HEK293T (cell line): ENCODE results near the gene TENM3.

ENCODE experiments used
- CTCF ChIA-PET: fragments of 350-600 bp; formaldehyde crosslinking; extraction: SDS; loops from one replicate; lab custom pipeline; 2021; ENCODE audit warnings: antibody characterized with exemption, inconsistent platforms; lab: Yijun Ruan, JAX
- POLR2A ChIA-PET: fragments of 350-600 bp; formaldehyde crosslinking; extraction: SDS; loops from one replicate; lab custom pipeline; 2020; ENCODE audit warnings: antibody characterized with exemption, inconsistent platforms; lab: Yijun Ruan, JAX
- DNase-seq: peaks from one replicate; pipeline ENCODE4 v3.0.0; 2012; ENCODE audit warnings: mixed read lengths; ENCODE audit errors: extremely low spot score
- ARNT ChIP-seq: fragments of 450-650 bp; IDR thresholded peaks from 2 replicates; pipeline ENCODE4 v1.6.1; 2017; ENCODE audit warnings: mild to moderate bottlenecking
- BHLHE40 ChIP-seq: fragments of 450-650 bp; IDR thresholded peaks from 2 replicates; pipeline ENCODE4 v1.6.1; 2016; ENCODE audit warnings: mild to moderate bottlenecking, moderate library complexity, borderline replicate concordance
- CTBP1 ChIP-seq: fragments of 450-650 bp; IDR thresholded peaks from 2 replicates; pipeline ENCODE4 v1.6.1; 2016; ENCODE audit warnings: borderline replicate concordance
- ELF4 ChIP-seq: fragments of 450-650 bp; IDR thresholded peaks from 2 replicates; pipeline ENCODE4 v1.6.1; 2017; ENCODE audit warnings: antibody characterized with exemption
- FOXA1 ChIP-seq: fragments of 450-650 bp; IDR thresholded peaks from 2 replicates; pipeline ENCODE4 v1.6.1; 2016; ENCODE audit warnings: mild to moderate bottlenecking
- FOXK2 ChIP-seq: fragments of 450-650 bp; IDR thresholded peaks from 2 replicates; pipeline ENCODE4 v1.6.1; 2016; ENCODE audit warnings: mild to moderate bottlenecking
- FOXM1 ChIP-seq: fragments of 450-650 bp; IDR thresholded peaks from 2 replicates; pipeline ENCODE4 v1.6.1; 2017; ENCODE audit warnings: mild to moderate bottlenecking, borderline replicate concordance
- HDGF ChIP-seq: fragments of 450-650 bp; IDR thresholded peaks from 2 replicates; pipeline ENCODE4 v1.6.1; 2017; ENCODE audit warnings: antibody characterized with exemption, borderline replicate concordance
- L3MBTL2 ChIP-seq: fragments of 450-650 bp; conservative IDR thresholded peaks from 2 replicates; pipeline ENCODE4 v1.6.1; 2016; ENCODE audit warnings: mild to moderate bottlenecking
- LEF1 ChIP-seq: fragments of 450-650 bp; IDR thresholded peaks from 2 replicates; pipeline ENCODE4 v1.6.1; 2017; ENCODE audit warnings: mild to moderate bottlenecking, borderline replicate concordance
- NFRKB ChIP-seq: fragments of 450-650 bp; IDR thresholded peaks from 2 replicates; pipeline ENCODE4 v1.6.1; 2016; ENCODE audit warnings: mild to moderate bottlenecking, moderate library complexity
- PKNOX1 ChIP-seq: fragments of 450-650 bp; IDR thresholded peaks from 2 replicates; pipeline ENCODE4 v1.6.1; 2016
- SP1 ChIP-seq: fragments of 450-650 bp; IDR thresholded peaks from 2 replicates; pipeline ENCODE4 v1.6.1; 2017
- SUZ12 ChIP-seq: fragments of 450-650 bp; IDR thresholded peaks from 2 replicates; pipeline ENCODE4 v1.6.1; 2016; ENCODE audit warnings: mild to moderate bottlenecking
- TARDBP ChIP-seq: fragments of 450-650 bp; IDR thresholded peaks from 2 replicates; pipeline ENCODE4 v1.6.1; 2016
- ZNF384 ChIP-seq: fragments of 450-650 bp; IDR thresholded peaks from 2 replicates; pipeline ENCODE4 v1.6.1; 2016

The TENM3 gene

GRCh38 chr4:182640491-182640890 is 397.3 kb downstream of the TENM3 start:
- DNase-seq: no peak
- CTCF ChIA-PET: interaction anchor here (0.9 kb wide), 1 partner anchor 9 kb away, joined by 3 read pairs; no protein-coding TSS in a partner anchor
- no peak for TF ChIP-seq BHLHE40
- no peak for TF ChIP-seq FOXM1
- TF ChIP-seq NFRKB: no peak
- no peak for TF ChIP-seq TARDBP
- TF ChIP-seq ELF4: no peak
- TF ChIP-seq ZNF384: no peak
- no peak for TF ChIP-seq HDGF
- no peak for TF ChIP-seq SUZ12
- TF ChIP-seq LEF1: no peak
- no peak for TF ChIP-seq CTBP1
- no peak for TF ChIP-seq SP1
- TF ChIP-seq FOXK2: no peak
- TF ChIP-seq L3MBTL2: no peak
- TF ChIP-seq PKNOX1: no peak
- no peak for TF ChIP-seq FOXA1
- POLR2A ChIA-PET: no interaction called here

- ChIA-PET POLR2A (no interaction called here), CTCF (interaction anchor here (0.9 kb wide), 1 partner anchor 9 kb away, joined by 3 read pairs; no protein-coding TSS in a partner anchor)
- TF ChIP-seq SUZ12 (no peak), FOXM1 (no peak), CTBP1 (no peak), ZNF384 (no peak), ARNT (no peak), BHLHE40 (no peak), TARDBP (no peak), NFRKB (no peak), HDGF (no peak), PKNOX1 (no peak), FOXK2 (no peak)
- peak; percentile 4 for DNase-seq
Observed at GRCh38 chr4:182640932-182641331, 397.7 kb downstream of the TENM3 start.

- ChIA-PET POLR2A (no interaction called here), CTCF (interaction anchor here (0.5 to 1.4 kb wide), 5 partner anchors 10 to 49 kb away, joined by 3 to 5 read pairs (median 3); no protein-coding TSS in a partner anchor)
- TF ChIP-seq ARNT: peak; percentile 98
- TF ChIP-seq HDGF: no peak
- no peak for TF ChIP-seq FOXK2
- TF ChIP-seq TARDBP: no peak
- no peak for TF ChIP-seq LEF1
- peak; percentile 70; the same call in 1 of the 2 replicates for TF ChIP-seq PKNOX1
- no peak for TF ChIP-seq L3MBTL2
- no peak for TF ChIP-seq ZNF384
- no peak for TF ChIP-seq SUZ12
- no peak for TF ChIP-seq CTBP1
- DNase-seq: peak; percentile 21
Observed at GRCh38 chr4:182642831-182643230, 399.6 kb downstream of the TENM3 start.

GRCh38 chr4:182643801-182644682 is 400.8 kb downstream of the TENM3 start:
- ChIA-PET POLR2A (no interaction called here), CTCF (no interaction called here)
- no peak for TF ChIP-seq HDGF
- no peak for TF ChIP-seq LEF1
- no peak for TF ChIP-seq FOXM1
- no peak for TF ChIP-seq CTBP1
- no peak for TF ChIP-seq ARNT
- TF ChIP-seq BHLHE40: no peak
- TF ChIP-seq TARDBP: no peak
- no peak for TF ChIP-seq FOXK2
- no peak for TF ChIP-seq SUZ12
- no peak for TF ChIP-seq FOXA1
- DNase-seq: no peak

- POLR2A ChIA-PET: no interaction called here
- TF ChIP-seq BHLHE40 (no peak), LEF1 (no peak), FOXK2 (no peak), ELF4 (no peak), CTBP1 (no peak), SUZ12 (no peak), ARNT (no peak), L3MBTL2 (no peak), NFRKB (no peak), ZNF384 (no peak), FOXA1 (no peak), FOXM1 (no peak), PKNOX1 (no peak)
- DNase-seq: no peak
- CTCF ChIA-PET: no interaction called here
Observed at GRCh38 chr4:182644683-182645050, 401.5 kb downstream of the TENM3 start.
